ENCODE results near the gene MYH6. TPM values are rescaled to one million over a fixed set of nuclear protein-coding genes. Genes with fewer than 3 reads are reported as not detected.
A peak's percentile ranks its signal among the peaks of the same experiment; 100 is the strongest.

MYH6 gene
- total RNA-seq, 2 experiments from 2014 or later: not detected

DNA sequence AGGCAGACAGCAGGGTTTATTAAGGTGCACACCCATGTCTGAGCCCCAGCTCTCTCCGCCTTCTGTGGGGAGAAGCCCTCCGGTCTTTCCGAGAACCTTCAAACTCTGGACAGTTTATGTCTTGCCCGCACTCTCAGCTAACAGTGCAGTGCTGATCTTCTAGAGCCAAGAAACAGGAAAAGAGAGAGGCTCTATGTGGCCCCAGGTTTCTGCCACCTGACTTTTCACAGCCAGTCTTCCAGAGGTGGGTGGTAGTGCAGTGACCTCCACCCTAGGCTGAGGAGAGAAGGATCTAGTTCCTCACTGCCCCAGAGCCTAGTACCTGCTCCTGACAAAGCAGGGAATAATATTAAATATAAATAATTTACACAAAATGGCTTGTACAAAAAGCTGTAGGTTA, 51.4 kb downstream of the MYH6 start:
- Mint-ChIP-seq H3K36me3 (ENCODE audit: low read depth) (no peaks in the 10 kb centered on the region), H3K4me1 (ENCODE audit: low read depth) (peaks cover 6% of the 10 kb centered on the region), H3K9me3 (ENCODE audit: insufficient read depth) (no peaks in the 10 kb centered on the region), H3K4me3 (no peak overlapping the region), H3K27ac (no peak overlapping the region), H3K27me3 (ENCODE audit: low read depth) (peaks cover 35% of the 10 kb centered on the region)
- DNase-seq (no peak), ATAC-seq (no peak)
- CTCF ChIA-PET: interaction anchor here (2.7 kb wide), 1 partner anchor 23 kb away, joined by 9 read pairs; no protein-coding TSS in a partner anchor
- POLR2A ChIA-PET: no interaction called here

GRCh38 chr14:23355871-23356435, 52.1 kb downstream of the MYH6 start:
- ATAC-seq (no peak), DNase-seq (no peak)
- H3K9me3 Mint-ChIP-seq (ENCODE audit: insufficient read depth): no peaks in the 10 kb centered on the region
- H3K27me3 Mint-ChIP-seq (ENCODE audit: low read depth): peaks cover 40% of the 10 kb centered on the region
- H3K36me3 Mint-ChIP-seq (ENCODE audit: low read depth): no peaks in the 10 kb centered on the region
- POLR2A ChIA-PET: no interaction called here
- CTCF ChIA-PET: no interaction called here
- peaks cover 9% of the 10 kb centered on the region for H3K4me1 Mint-ChIP-seq (ENCODE audit: low read depth)
- H3K4me3 Mint-ChIP-seq: no peak overlapping the region
- no peak overlapping the region for H3K27ac Mint-ChIP-seq

DNA sequence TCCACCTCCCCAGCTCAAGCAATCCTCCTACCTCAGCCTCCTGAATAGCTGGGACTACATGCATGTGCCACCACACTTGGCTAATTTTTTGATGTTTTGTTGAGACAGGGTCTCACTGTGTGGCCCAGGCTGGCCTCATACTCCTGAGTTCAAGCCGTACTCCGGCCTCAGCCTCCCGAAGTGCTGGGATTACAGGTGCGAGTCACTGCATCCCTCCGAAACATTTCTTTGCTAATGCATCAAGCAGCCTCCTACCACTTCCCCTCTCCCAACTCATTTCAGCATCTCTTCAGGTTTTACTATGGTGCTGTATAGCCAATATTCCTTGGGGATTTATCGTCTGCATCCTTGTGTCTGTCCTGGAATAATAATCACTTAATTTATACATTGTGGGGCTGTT, 53.1 kb downstream of the MYH6 start:
- Mint-ChIP-seq H3K27me3 (ENCODE audit: low read depth) (peaks cover 47% of the 10 kb centered on the region), H3K36me3 (ENCODE audit: low read depth) (no peaks in the 10 kb centered on the region), H3K9me3 (ENCODE audit: insufficient read depth) (no peaks in the 10 kb centered on the region), H3K27ac (no peak overlapping the region), H3K4me3 (no peak overlapping the region), H3K4me1 (ENCODE audit: low read depth) (peaks cover 9% of the 10 kb centered on the region)
- DNase-seq (no peak), ATAC-seq (no peak)
- ChIA-PET POLR2A (interaction anchor here (1.1 kb wide), 1 partner anchor 10 kb away, joined by 3 read pairs; no protein-coding TSS in a partner anchor), CTCF (no interaction called here)

GRCh38 chr14:23353433-23353780, 54.7 kb downstream of the MYH6 start:
- Mint-ChIP-seq H3K27me3 (ENCODE audit: low read depth) (peaks cover 46% of the 10 kb centered on the region), H3K4me3 (no peak overlapping the region)

GRCh38 chr14:23352506-23353432, 55.3 kb downstream of the MYH6 start, which contains the start of gene SLC22A17:
Gene SLC22A17 (minus strand): TSS chr14:23352887.
- H3K9me3 Mint-ChIP-seq (ENCODE audit: insufficient read depth): no peaks in the 10 kb centered on the region
- ATAC-seq: peak; percentile 84
- POLR2A ChIA-PET: interaction anchor here (1.5 kb wide), 1 partner anchor 41 kb away, joined by 3 read pairs; no protein-coding TSS in a partner anchor
- H3K27ac Mint-ChIP-seq: no peak within 1 kb of the TSS
- H3K36me3 Mint-ChIP-seq (ENCODE audit: low read depth): no peaks in the 10 kb centered on the region
- peaks cover 9% of the 10 kb centered on the region for H3K4me1 Mint-ChIP-seq (ENCODE audit: low read depth)
- H3K27me3 Mint-ChIP-seq (ENCODE audit: low read depth): peaks cover 46% of the 10 kb centered on the region
- peak within 1 kb of the TSS; percentile 29 for H3K4me3 Mint-ChIP-seq
- DNase-seq: peak; percentile 56
- CTCF ChIA-PET: interaction anchor here (0.9 to 1.3 kb wide), 6 partner anchors 9 to 75 kb away, joined by 3 to 5 read pairs (median 3); no protein-coding TSS in a partner anchor

More at GRCh38 chr14:23353433-23353780, 54.7 kb downstream of the MYH6 start:
- no peak for ATAC-seq
- Mint-ChIP-seq H3K4me1 (ENCODE audit: low read depth) (peaks cover 9% of the 10 kb centered on the region), H3K27ac (no peak overlapping the region), H3K36me3 (ENCODE audit: low read depth) (no peaks in the 10 kb centered on the region), H3K9me3 (ENCODE audit: insufficient read depth) (no peaks in the 10 kb centered on the region)
- ChIA-PET CTCF (interaction anchor here (0.9 to 1.3 kb wide), 4 partner anchors 9 to 29 kb away, joined by 3 to 5 read pairs (median 3); no protein-coding TSS in a partner anchor), POLR2A (interaction anchor here (1.5 kb wide), 1 partner anchor 40 kb away, joined by 3 read pairs; no protein-coding TSS in a partner anchor)
- no peak for DNase-seq

- ChIA-PET CTCF (interaction anchor here (0.9 to 1.2 kb wide), 4 partner anchors 23 to 75 kb away, joined by 3 to 5 read pairs (median 3); no protein-coding TSS in a partner anchor), POLR2A (no interaction called here)
- no peaks in the 10 kb centered on the region for H3K9me3 Mint-ChIP-seq (ENCODE audit: insufficient read depth)
- H3K27ac Mint-ChIP-seq: no peak overlapping the region
- ATAC-seq (peak; percentile 20), DNase-seq (no peak)
- no peaks in the 10 kb centered on the region for H3K36me3 Mint-ChIP-seq (ENCODE audit: low read depth)
- peaks cover 9% of the 10 kb centered on the region for H3K4me1 Mint-ChIP-seq (ENCODE audit: low read depth)
- H3K4me3 Mint-ChIP-seq: no peak overlapping the region
- peaks cover 44% of the 10 kb centered on the region for H3K27me3 Mint-ChIP-seq (ENCODE audit: low read depth)
These were observed 56.2 kb downstream of the MYH6 start for GRCh38 chr14:23351681-23352505.

DNA sequence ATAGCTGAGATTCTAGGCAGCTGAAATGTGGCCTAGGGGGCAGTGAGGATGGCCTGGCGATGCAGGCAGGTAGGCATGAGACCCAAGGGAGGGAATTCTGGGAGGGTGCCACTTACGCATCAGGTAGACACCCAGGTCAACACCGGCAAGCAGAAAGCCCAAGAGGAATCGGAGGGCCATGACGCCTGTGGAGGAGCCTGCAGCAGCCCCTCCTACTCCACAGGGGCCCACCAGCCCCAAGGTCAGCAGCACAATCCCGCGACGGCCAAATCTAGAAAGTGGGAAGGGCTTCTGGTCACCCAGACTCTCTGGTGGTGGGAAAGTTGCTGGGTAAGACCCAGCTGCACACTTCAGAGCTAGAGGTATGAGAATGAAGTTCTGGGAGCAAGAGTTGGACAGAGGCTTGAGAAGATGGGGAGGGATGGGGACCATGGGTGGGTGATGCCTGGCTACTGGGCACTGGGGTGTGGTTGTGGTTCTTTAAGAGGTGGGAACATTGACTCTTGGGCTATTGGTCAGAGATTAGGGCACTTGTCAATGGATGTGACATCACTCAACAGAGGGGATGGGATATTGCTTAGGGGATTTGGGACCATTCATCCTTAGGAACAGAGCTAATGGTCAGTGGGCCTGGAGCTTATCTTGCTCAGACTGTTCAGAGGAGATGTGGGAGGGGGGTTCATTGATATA, 58.8 kb downstream of the MYH6 start:
- Mint-ChIP-seq H3K4me1 (ENCODE audit: low read depth) (peaks cover 9% of the 10 kb centered on the region), H3K36me3 (ENCODE audit: low read depth) (no peaks in the 10 kb centered on the region), H3K27ac (no peak overlapping the region), H3K27me3 (ENCODE audit: low read depth) (peaks cover 32% of the 10 kb centered on the region), H3K4me3 (no peak overlapping the region), H3K9me3 (ENCODE audit: insufficient read depth) (no peaks in the 10 kb centered on the region)
- ChIA-PET POLR2A (no interaction called here), CTCF (interaction anchor here (1.2 kb wide), 1 partner anchor 22 kb away, joined by 3 read pairs; no protein-coding TSS in a partner anchor)
- ATAC-seq: no peak
- no peak for DNase-seq

DNA sequence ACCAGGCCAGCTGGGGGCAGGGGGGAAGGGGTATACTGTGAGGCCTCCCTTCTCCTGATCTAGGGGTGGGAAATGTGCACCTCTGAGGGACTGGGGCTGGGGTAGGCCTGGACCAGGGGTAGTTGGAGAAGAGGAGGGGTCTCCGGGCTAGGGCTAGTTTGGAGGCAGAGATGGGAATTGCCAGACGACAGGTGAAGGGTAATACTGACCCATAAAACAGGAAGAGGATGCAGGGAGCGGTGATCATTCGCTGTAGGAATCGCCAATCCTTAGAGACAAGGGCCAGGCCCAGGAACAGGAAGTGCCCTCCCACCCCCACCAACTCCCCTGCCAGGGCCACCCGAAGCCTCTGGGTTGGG, 59.8 kb downstream of the MYH6 start:
- ATAC-seq: no peak
- no peak overlapping the region for H3K27ac Mint-ChIP-seq
- H3K27me3 Mint-ChIP-seq (ENCODE audit: low read depth): peaks cover 24% of the 10 kb centered on the region
- POLR2A ChIA-PET: no interaction called here
- CTCF ChIA-PET: no interaction called here
- no peak overlapping the region for H3K4me3 Mint-ChIP-seq
- peaks cover 9% of the 10 kb centered on the region for H3K4me1 Mint-ChIP-seq (ENCODE audit: low read depth)
- no peaks in the 10 kb centered on the region for H3K9me3 Mint-ChIP-seq (ENCODE audit: insufficient read depth)
- no peaks in the 10 kb centered on the region for H3K36me3 Mint-ChIP-seq (ENCODE audit: low read depth)
- no peak for DNase-seq

GRCh38 chr14:23347406-23348296, 60.4 kb downstream of the MYH6 start:
- CTCF ChIA-PET: no interaction called here

DNA sequence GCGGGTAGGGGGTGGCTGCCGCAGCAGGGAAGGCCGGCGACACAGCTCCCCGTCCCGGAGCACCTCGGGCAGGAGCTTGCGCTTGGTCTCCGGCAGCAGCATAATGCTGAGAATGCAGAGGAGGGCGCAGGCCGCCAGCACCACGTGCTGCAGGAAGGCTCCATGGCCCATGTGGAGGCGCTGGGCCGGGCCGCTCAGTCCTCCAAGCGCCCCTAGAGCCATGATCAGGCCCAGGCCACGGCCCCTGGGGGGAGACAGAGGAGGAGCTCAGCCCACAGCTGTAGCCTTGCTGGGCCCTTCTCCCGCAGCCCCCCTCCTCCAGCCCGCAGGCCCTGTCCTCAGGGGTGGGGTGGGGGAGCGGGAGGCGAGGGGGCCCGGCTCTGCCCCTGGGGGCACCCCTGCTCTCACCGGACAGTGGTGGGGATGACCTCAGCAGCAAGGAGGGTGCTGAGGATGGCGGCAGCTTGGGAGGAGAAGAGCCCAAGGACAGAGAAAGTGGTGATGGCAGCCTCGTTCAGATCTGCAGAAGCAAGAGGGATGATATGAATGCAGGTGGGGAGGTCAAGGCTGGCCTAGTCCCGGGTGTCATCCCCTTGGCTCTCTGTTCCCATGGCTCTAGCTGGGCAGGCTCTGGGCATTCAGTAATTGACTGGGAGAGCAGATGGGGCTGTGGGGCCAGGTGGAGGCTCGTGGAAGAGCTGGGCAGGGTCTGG, 61.2 kb downstream of the MYH6 start:
- peaks cover 4% of the 10 kb centered on the region for H3K4me1 Mint-ChIP-seq (ENCODE audit: low read depth)
- no peak for DNase-seq

More at GRCh38 chr14:23347406-23348296, 60.4 kb downstream of the MYH6 start:
- peaks cover 4% of the 10 kb centered on the region for H3K4me1 Mint-ChIP-seq (ENCODE audit: low read depth)
- DNase-seq (no peak), ATAC-seq (no peak)
- no peaks in the 10 kb centered on the region for H3K36me3 Mint-ChIP-seq (ENCODE audit: low read depth)
- POLR2A ChIA-PET: no interaction called here
- peaks cover 18% of the 10 kb centered on the region for H3K27me3 Mint-ChIP-seq (ENCODE audit: low read depth)
- H3K9me3 Mint-ChIP-seq (ENCODE audit: insufficient read depth): no peaks in the 10 kb centered on the region
- no peak overlapping the region for H3K4me3 Mint-ChIP-seq
- no peak overlapping the region for H3K27ac Mint-ChIP-seq

More for the DNA sequence above, 61.2 kb downstream of the MYH6 start:
- no peaks in the 10 kb centered on the region for H3K36me3 Mint-ChIP-seq (ENCODE audit: low read depth)
- H3K9me3 Mint-ChIP-seq (ENCODE audit: insufficient read depth): no peaks in the 10 kb centered on the region
- no peak for ATAC-seq
- CTCF ChIA-PET: interaction anchor here (2.0 kb wide), 1 partner anchor 33 kb away, joined by 8 read pairs; no protein-coding TSS in a partner anchor
- no peak overlapping the region for H3K4me3 Mint-ChIP-seq
- peaks cover 18% of the 10 kb centered on the region for H3K27me3 Mint-ChIP-seq (ENCODE audit: low read depth)
- H3K27ac Mint-ChIP-seq: no peak overlapping the region
- POLR2A ChIA-PET: no interaction called here
